GM12874 (cell line): ENCODE data around the gene C6orf89.

Experiments
- CTCF ChIP-seq: IDR thresholded peaks from 2 replicates; pipeline ENCODE4 v1.5.1; 2011; ENCODE audit warnings: low read depth, mild to moderate bottlenecking, control low read depth, low read length, moderate library complexity; ENCODE audit not compliant: insufficient read depth

The C6orf89 gene

DNA sequence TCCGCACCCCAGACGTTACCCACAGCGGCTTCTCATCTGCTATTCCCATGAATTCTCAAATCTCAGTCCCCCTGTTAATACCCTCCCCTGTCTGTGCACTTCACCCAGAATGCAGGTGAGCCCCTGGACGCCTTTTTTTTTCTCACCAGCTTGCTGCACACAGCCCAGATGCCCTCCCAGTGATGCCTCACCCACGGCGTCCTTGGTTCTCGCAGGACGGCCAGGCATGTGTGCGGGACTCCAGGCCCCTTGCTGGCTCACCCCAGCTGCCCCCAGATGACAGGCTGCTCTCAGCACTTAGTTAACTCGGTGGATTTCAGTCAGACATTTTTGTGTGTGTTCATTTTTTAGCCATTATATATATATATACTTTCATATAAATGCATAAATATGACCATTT lies 43.4 kb downstream of the C6orf89 start:
- no peak for TF ChIP-seq CTCF

- no peak for TF ChIP-seq CTCF
Observed at GRCh38 chr6:36929607-36930006, 43.9 kb downstream of the C6orf89 start.

DNA sequence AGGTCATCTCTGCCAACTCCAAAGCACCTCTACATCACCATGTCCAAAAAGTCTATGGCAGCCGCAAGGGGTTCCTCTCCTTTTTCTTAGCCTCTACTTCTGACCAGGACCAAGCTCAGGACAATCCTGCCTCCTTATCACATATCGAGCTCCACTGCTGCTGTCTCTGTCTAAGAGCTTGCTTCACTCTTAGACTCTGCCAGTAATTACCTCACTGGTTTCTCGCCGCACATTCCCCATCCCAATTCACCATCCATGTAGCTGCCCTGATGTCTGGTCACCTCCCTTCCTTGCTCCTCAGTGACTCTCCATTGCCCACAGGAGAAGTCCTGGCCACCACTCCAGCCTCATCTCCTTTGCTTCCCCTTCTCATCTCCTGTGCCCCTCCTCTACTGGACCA lies 44.7 kb downstream of the C6orf89 start:
- no peak for TF ChIP-seq CTCF

DNA sequence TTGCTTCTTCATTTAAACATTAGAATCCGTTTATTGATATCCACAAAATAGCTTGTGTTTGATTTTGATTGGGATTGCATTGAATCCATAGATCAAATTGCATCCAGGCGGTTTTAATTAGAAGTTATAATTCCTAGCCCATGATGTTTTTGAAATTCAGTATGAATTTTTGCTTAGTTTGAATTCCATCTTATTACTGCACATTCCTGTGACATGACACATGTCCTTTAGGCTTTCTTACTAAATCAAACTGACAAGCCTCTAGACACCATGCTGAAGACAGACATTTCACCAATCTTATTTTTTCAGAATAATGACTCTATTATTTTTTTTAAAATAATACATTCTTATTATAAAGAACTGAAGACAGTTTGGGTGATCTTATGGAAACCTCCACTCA lies 47.4 kb downstream of the C6orf89 start:
- TF ChIP-seq CTCF = no peak

DNA sequence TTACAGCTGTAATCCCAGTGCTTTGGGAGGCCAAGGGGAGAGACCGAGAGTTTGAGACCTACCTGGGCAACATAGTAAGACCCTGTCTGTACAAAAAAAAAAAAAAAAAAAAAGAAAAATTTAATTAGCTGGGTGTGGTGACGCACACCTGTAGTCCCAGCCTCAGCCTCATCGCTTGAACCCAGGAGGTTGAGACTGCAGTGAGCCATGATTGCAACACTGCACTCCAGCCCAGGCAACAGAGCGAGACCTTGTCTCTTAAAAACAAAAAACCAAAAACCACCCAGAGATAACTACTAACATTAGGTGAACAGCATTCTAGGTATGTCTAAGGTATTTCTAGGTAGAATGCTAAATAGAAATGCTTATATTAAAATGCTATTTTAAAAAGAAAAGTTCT lies 47.8 kb downstream of the C6orf89 start:
- no peak for TF ChIP-seq CTCF

GRCh38 chr6:36934901-36935300 lies 49.1 kb downstream of the C6orf89 start:
- no peak for TF ChIP-seq CTCF

GRCh38 chr6:36936824-36937223 lies 51.1 kb downstream of the C6orf89 start:
- TF ChIP-seq CTCF = no peak

DNA sequence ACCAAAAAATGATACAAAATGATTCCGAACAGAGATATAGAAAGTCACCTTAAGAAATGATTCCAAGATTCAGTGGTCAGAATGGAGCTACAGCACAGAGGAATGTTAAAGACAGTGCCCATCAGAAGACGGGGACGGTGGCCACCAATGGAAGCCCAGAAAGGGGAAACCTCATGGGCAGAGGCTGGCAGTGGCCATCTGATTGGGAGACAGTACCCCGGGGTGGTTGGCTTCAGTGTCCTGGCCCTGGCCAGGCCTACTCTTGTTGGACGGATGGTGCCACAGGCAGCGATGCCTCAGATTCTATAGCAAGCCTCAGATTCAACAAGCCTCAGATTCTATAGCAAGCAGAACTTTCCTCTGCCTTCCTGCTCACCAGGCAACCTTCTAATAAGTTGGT lies 52.1 kb downstream of the C6orf89 start:
- no peak for TF ChIP-seq CTCF
